Measurements from ENCODE around the gene TSPAN4. TPM values are rescaled to one million over a fixed set of nuclear protein-coding genes. Genes with fewer than 3 reads are reported as not detected.

The TSPAN4 gene
- total and polyA plus RNA-seq, 9 of the 15 experiments (the other 6 are each of a cell fraction or from before 2014, with no cell fraction given), result 0.07 to 31.0 (median 15.7) TPM

DNA sequence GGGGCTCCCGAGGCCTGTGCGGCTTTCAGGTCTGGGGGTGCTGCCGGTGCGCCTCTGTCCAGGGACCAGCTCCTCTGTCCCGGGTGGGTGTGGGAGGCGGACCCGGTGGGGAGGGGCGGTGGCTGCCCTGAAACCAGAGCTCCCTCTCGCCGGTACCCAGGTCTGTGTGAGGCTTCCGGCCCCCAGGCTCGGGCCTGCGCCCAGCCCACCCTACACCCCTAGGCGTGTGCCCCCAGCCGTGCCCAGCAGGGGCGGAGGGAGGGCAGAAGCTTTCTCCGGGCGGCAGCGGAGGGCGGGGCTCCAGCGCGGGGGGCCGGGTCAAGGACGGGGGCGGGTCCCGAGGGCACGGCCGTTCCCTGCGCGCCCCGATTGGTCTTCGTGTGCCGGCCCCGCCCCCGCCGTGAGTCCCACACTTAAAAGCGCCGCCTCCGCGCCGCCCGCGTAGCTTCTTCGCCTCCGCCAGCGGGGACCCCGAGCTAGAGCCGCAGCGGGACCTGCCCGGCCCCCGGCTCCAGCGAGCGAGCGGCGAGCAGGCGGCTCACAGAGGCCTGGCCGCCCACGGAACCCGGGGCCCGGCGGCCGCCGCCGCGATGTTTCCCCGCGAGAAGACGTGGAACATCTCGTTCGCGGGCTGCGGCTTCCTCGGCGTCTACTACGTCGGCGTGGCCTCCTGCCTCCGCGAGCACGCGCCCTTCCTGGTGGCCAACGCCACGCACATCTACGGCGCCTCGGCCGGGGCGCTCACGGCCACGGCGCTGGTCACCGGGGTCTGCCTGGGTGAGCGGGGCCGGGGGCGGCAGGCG lies 23.3 kb upstream of the TSPAN4 start (continued):
- TF ChIP-seq, protein P1, sequence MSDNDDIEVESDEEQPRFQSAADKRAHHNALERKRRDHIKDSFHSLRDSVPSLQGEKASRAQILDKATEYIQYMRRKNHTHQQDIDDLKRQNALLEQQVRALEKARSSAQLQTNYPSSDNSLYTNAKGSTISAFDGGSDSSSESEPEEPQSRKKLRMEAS (CRISPR knock-in tag; IDR thresholded peaks at IDR 0.05), result peak; percentile 37
- TF ChIP-seq PCBP1 (IDR thresholded peaks at IDR 0.05; ENCODE audit: low read depth, low read length, poor library complexity, severe bottlenecking), result no peak
- no peak for TF ChIP-seq DPF2 (IDR thresholded peaks at IDR 0.05)
- TF ChIP-seq CXXC5 (CRISPR knock-in tag; IDR thresholded peaks at IDR 0.05), result peak; percentile 89
- TF ChIP-seq ZNF24 (IDR thresholded peaks at IDR 0.05), result no peak
- TF ChIP-seq, protein P2, sequence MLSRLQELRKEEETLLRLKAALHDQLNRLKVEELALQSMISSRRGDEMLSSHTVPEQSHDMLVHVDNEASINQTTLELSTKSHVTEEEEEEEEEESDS (CRISPR knock-in tag; IDR thresholded peaks at IDR 0.05), result no peak
- no peak for TF ChIP-seq POLR3A (IDR thresholded peaks at IDR 0.05; ENCODE audit: borderline replicate concordance, extremely low read depth, insufficient read depth, insufficient read length)
- peak; percentile 47; the same call in 1 of the 2 replicates for TF ChIP-seq PML (IDR thresholded peaks at IDR 0.05; ENCODE audit: low read length)
- no peak for TF ChIP-seq CBX8 (IDR thresholded peaks at IDR 0.05; ENCODE audit: borderline replicate concordance, extremely low read depth, low read depth, low read length, poor library complexity, severe bottlenecking)
- no peak for TF ChIP-seq TARDBP (IDR thresholded peaks at IDR 0.05)
- no peak for TF ChIP-seq ZNF79 (CRISPR knock-in tag; IDR thresholded peaks at IDR 0.05; ENCODE audit: low read depth)
- TF ChIP-seq, protein P3, sequence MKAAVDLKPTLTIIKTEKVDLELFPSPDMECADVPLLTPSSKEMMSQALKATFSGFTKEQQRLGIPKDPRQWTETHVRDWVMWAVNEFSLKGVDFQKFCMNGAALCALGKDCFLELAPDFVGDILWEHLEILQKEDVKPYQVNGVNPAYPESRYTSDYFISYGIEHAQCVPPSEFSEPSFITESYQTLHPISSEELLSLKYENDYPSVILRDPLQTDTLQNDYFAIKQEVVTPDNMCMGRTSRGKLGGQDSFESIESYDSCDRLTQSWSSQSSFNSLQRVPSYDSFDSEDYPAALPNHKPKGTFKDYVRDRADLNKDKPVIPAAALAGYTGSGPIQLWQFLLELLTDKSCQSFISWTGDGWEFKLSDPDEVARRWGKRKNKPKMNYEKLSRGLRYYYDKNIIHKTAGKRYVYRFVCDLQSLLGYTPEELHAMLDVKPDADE (conservative IDR thresholded peaks at IDR 0.05; ENCODE audit: control insufficient read depth, low read depth, low read length), result peak; percentile 48; the same call in 1 of the 2 replicates
- no peak for TF ChIP-seq ZNF699 (CRISPR knock-in tag; IDR thresholded peaks at IDR 0.05; ENCODE audit: insufficient replicate concordance)
- TF ChIP-seq HNRNPL (IDR thresholded peaks at IDR 0.05; ENCODE audit: low read depth, low read length), result peak; percentile 58
- TF ChIP-seq, protein P4, sequence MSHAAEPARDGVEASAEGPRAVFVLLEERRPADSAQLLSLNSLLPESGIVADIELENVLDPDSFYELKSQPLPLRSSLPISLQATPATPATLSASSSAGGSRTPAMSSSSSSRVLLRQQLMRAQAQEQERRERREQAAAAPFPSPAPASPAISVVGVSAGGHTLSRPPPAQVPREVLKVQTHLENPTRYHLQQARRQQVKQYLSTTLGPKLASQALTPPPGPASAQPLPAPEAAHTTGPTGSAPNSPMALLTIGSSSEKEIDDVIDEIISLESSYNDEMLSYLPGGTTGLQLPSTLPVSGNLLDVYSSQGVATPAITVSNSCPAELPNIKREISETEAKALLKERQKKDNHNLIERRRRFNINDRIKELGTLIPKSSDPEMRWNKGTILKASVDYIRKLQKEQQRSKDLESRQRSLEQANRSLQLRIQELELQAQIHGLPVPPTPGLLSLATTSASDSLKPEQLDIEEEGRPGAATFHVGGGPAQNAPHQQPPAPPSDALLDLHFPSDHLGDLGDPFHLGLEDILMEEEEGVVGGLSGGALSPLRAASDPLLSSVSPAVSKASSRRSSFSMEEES (CRISPR knock-in tag; IDR thresholded peaks at IDR 0.05), result no peak
- no peak for TF ChIP-seq SIN3A (IDR thresholded peaks at IDR 0.05; ENCODE audit: borderline replicate concordance in 2 of 2, control insufficient read depth in 1 of 2, low read depth in 2 of 2, low read length in 2 of 2)
- no peak for TF ChIP-seq BMI1 (IDR thresholded peaks at IDR 0.05; ENCODE audit: low read length)
- no peak for TF ChIP-seq NR2F6 (CRISPR knock-in tag; IDR thresholded peaks at IDR 0.05)
- TF ChIP-seq, protein P5, sequence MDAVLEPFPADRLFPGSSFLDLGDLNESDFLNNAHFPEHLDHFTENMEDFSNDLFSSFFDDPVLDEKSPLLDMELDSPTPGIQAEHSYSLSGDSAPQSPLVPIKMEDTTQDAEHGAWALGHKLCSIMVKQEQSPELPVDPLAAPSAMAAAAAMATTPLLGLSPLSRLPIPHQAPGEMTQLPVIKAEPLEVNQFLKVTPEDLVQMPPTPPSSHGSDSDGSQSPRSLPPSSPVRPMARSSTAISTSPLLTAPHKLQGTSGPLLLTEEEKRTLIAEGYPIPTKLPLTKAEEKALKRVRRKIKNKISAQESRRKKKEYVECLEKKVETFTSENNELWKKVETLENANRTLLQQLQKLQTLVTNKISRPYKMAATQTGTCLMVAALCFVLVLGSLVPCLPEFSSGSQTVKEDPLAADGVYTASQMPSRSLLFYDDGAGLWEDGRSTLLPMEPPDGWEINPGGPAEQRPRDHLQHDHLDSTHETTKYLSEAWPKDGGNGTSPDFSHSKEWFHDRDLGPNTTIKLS (IDR thresholded peaks at IDR 0.05; ENCODE audit: borderline replicate concordance, low read depth), result peak; percentile 62; the same call in 1 of the 2 replicates
- TF ChIP-seq ZNF121 (CRISPR knock-in tag; conservative IDR thresholded peaks at IDR 0.05), result no peak
- TF ChIP-seq MYBL2 (IDR thresholded peaks at IDR 0.05; ENCODE audit: low read depth), result no peak
- TF ChIP-seq MYBL2 (CRISPR knock-in tag; IDR thresholded peaks at IDR 0.05; ENCODE audit: borderline replicate concordance), result no peak
- peak; percentile 87 for TF ChIP-seq EGR1 (conservative IDR thresholded peaks at IDR 0.05)
- no peak for TF ChIP-seq NR3C1 (CRISPR knock-in tag; IDR thresholded peaks at IDR 0.05)

All from K562 (cell line).